Endothelial cell of umbilical vein (primary cell): Measurements from ENCODE around the gene NGEF. TPM values are rescaled to one million over a fixed set of nuclear protein-coding genes. Genes with fewer than 3 reads are reported as not detected.

Source experiments
- BruUV-seq: library from RNA; stranded (reverse); fragments of 400-500 nt; replicated peaks from 2 replicates; lab custom pipeline; 2021; lab: Mats Ljungman, UMichigan
- CTCF ChIA-PET: fragments of 300-600, 350-600 bp; sonication (Branson Sonifier 250); formaldehyde crosslinking; loops from one replicate; lab custom pipeline; 2021; ENCODE audit warnings: antibody characterized with exemption, inconsistent platforms; lab: Charles Lee
- POLR2A ChIA-PET: fragments of 300-600, 350-600 bp; sonication (Branson Sonifier 250); formaldehyde crosslinking; loops from one replicate; lab custom pipeline; 2021; ENCODE audit warnings: antibody characterized with exemption, inconsistent platforms; lab: Charles Lee
- DNase-seq: peaks from one replicate; pipeline ENCODE4 v3.0.0-alpha.2; 2011; ENCODE audit warnings: low read depth, low spot score
- FAIRE-seq: peaks from 2 replicates; lab custom pipeline; 2011; peaks lifted over from hg19 to GRCh38; lab: Jason Lieb, UNC
- H2AFZ ChIP-seq: 2 replicates; pipeline ENCODE4 v1.6.0; 2012; ENCODE audit warnings: low read depth, low read length, control low read depth, inconsistent platforms
- H3K27ac ChIP-seq: 2 replicates; pipeline ENCODE4 v1.5.1; 2011; ENCODE audit warnings: low read depth, mild to moderate bottlenecking, control low read depth, low read length, moderate library complexity; ENCODE audit not compliant: insufficient read depth
- H3K27me3 ChIP-seq, 2 experiments: 2 replicates each; pipeline versions ENCODE4 v1.6.0 to v1.6.1; 2011; ENCODE audit warnings: low read length in 2 of 2, mixed read lengths in 1 of 2; ENCODE audit not compliant: control insufficient read depth in 2 of 2, insufficient read depth in 2 of 2
- H3K36me3 ChIP-seq, 2 experiments: 2 replicates in 1 of 2; 3 replicates in 1 of 2; pipeline ENCODE4 v1.5.1; 2011; ENCODE audit warnings: low read length in 2 of 2, mild to moderate bottlenecking in 1 of 2, moderate library complexity in 1 of 2; ENCODE audit not compliant: control insufficient read depth in 2 of 2, insufficient read depth in 2 of 2; ENCODE audit errors: extremely low read depth in 1 of 2
- H3K4me1 ChIP-seq: 3 replicates; pipeline ENCODE4 v1.5.1; 2011; ENCODE audit warnings: mild to moderate bottlenecking, low read length; ENCODE audit not compliant: control insufficient read depth, insufficient read depth; ENCODE audit errors: extremely low read depth
- H3K4me2 ChIP-seq: 2 replicates; pipeline ENCODE4 v1.6.1; 2011; ENCODE audit warnings: low read length, control low read depth, mixed read lengths; ENCODE audit not compliant: insufficient read depth
- H3K4me3 ChIP-seq, 3 experiments: fragments of 200-600 bp in 1 of 3; sonication (generic), shearing (Covaris generic) in 1 of 3; replicated peaks in 1 of 3; 2 replicates each; pipeline ENCODE4 v1.5.1; 2011 to 2016; ENCODE audit warnings: control low read depth in 3 of 3, low read length in 3 of 3, mild to moderate bottlenecking in 2 of 3, inconsistent platforms in 1 of 3, low read depth in 1 of 3, moderate library complexity in 1 of 3; ENCODE audit not compliant: insufficient read depth in 1 of 3
- H3K79me2 ChIP-seq: 2 replicates; pipeline ENCODE4 v1.6.0; 2012; ENCODE audit warnings: low read length, inconsistent platforms; ENCODE audit not compliant: control insufficient read depth, insufficient read depth
- H3K9ac ChIP-seq: replicated peaks from 2 replicates; pipeline ENCODE3; 2011; ENCODE audit warnings: low read length, control low read depth; ENCODE audit not compliant: insufficient read depth; ENCODE audit errors: extremely low read depth
- H3K9me1 ChIP-seq: replicated peaks from 3 replicates; pipeline ENCODE4 v1.6.0; 2011; ENCODE audit warnings: mild to moderate bottlenecking, low read length; ENCODE audit not compliant: control insufficient read depth, insufficient read depth; ENCODE audit errors: extremely low read depth
- H3K9me3 ChIP-seq: replicated peaks from 2 replicates; pipeline ENCODE4 v1.5.1; 2012; ENCODE audit warnings: low read length, inconsistent platforms; ENCODE audit not compliant: control insufficient read depth, insufficient read depth
- H4K20me1 ChIP-seq: replicated peaks from 2 replicates; pipeline ENCODE3; 2011; ENCODE audit warnings: mild to moderate bottlenecking, low read length; ENCODE audit not compliant: control insufficient read depth, insufficient read depth; ENCODE audit errors: extremely low read depth
- CTCF ChIP-seq, 2 donors: IDR thresholded peaks; 1 replicate in 1 of 2; 2 replicates in 1 of 2; pipeline ENCODE4 v1.5.1; 2011; ENCODE audit warnings: low read length in 2 of 2, mild to moderate bottlenecking in 2 of 2, moderate library complexity in 2 of 2, control low read depth in 1 of 2, inconsistent platforms in 1 of 2, low read depth in 1 of 2; ENCODE audit not compliant: insufficient read depth in 1 of 2; ENCODE audit errors: extremely low read depth in 1 of 2
- EZH2 ChIP-seq: IDR thresholded peaks from 2 replicates; pipeline ENCODE4 v1.6.1; 2012; ENCODE audit warnings: borderline replicate concordance, low read depth, mild to moderate bottlenecking, moderate library complexity, low read length, inconsistent platforms; ENCODE audit not compliant: severe bottlenecking
- GATA2 ChIP-seq: IDR thresholded peaks from 2 replicates; pipeline ENCODE4 v1.7.0; 2011; ENCODE audit warnings: low read depth, mild to moderate bottlenecking, moderate library complexity, mixed read lengths, low read length; ENCODE audit not compliant: insufficient read length, insufficient read depth
- JUN ChIP-seq: IDR thresholded peaks from 2 replicates; pipeline ENCODE4 v1.6.1; 2011; ENCODE audit warnings: borderline replicate concordance, low read depth; ENCODE audit not compliant: insufficient read length, insufficient read depth
- MYC ChIP-seq: IDR thresholded peaks from one replicate; pipeline ENCODE4 v1.6.1; 2011; ENCODE audit warnings: mild to moderate bottlenecking, low read depth, low read length
- POLR2A ChIP-seq: IDR thresholded peaks from 2 replicates; pipeline ENCODE4 v1.6.1; 2012; ENCODE audit warnings: low read depth, mild to moderate bottlenecking, control low read depth, low read length
- POLR2AphosphoS5 ChIP-seq: IDR thresholded peaks from 2 replicates; pipeline ENCODE4 v1.6.1; 2012; ENCODE audit warnings: low read depth, mild to moderate bottlenecking, control low read depth, low read length, moderate library complexity; ENCODE audit not compliant: insufficient read depth
- dilution Hi-C: fragments of 300-500 bp; cut with MboI; formaldehyde crosslinking; loops from one replicate; pipeline ENCODE4 v1.15.0; 2019; ENCODE audit warnings: low sequenced_read_pairs; ENCODE audit not compliant: extremely low pct_ligation_motif_present
- intact Hi-C: fragments of 100-400 bp; cut with micrococcal nuclease; formaldehyde crosslinking; loops from one replicate; pipeline ENCODE4 v1.10.0; 2022
- polyA plus RNA-seq, 4 experiments: library from polyadenylated mRNA; depleted of rRNA in 3 of 4; stranded (reverse) in 3 of 4; unstranded in 1 of 4; fragments of >200 nt; gene quantifications; 2 replicates each; pipeline versions ENCODE4 v1.2.1 to v1.2.3, GENCODE V29; 2011 to 2012; ENCODE audit warnings: missing spikeins in 1 of 4
- total RNA-seq: library from RNA; stranded (reverse); gene quantifications from 2 replicates; pipeline ENCODE4 v1.2.3, GENCODE V29; 2021

The NGEF gene
- total and polyA plus RNA-seq, 2 donors (not counting 3 experiments of a cell fraction or from before 2014, with no cell fraction given), result 0.22 to 0.41 TPM

DNA sequence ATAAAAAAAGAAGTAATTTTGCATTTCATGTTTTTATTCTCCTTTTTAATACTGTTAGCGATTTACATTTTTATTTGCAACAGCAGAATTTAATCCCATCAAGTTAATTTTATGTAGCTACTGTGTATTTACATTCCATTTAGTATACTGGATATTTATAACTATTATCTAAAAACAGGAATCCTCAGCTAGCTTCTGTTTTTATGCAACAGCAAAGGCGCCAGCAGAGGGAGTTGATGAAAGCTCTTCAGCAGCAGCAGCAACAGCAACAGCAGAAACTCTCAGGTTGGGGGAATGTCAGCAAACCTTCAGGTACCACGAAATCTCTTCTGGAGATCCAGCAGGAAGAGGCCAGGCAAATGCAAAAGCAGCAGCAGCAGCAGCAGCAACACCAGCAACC, 169.2 kb downstream of the NGEF start:
- BruUV-seq, result no TSS peak
- H3K9me1 ChIP-seq, result no peaks in the 10 kb centered on the region
- H3K27ac ChIP-seq, result no peak overlapping the region
- H3K4me3 ChIP-seq, result no peak overlapping the region
- peaks cover 17% of the 10 kb centered on the region for H3K4me1 ChIP-seq
- no peak overlapping the region for H3K4me2 ChIP-seq
- no peaks in the 10 kb centered on the region for H4K20me1 ChIP-seq
- no peak overlapping the region for H2AFZ ChIP-seq
- H3K79me2 ChIP-seq, result peaks cover 8% of the 10 kb centered on the region
- intact Hi-C loops, result no loop called here
- H3K36me3 ChIP-seq, result peaks cover 16 to 21% of the 10 kb centered on the region in 2 experiments
- FAIRE-seq (no peak), DNase-seq (no peak)
- no peak for TF ChIP-seq MYC
- TF ChIP-seq POLR2A, result no peak
- TF ChIP-seq JUN, result no peak
- CTCF ChIA-PET, result interaction anchor here (1.2 to 2.0 kb wide), 3 partner anchors 11 to 185 kb away, joined by 4 to 6 read pairs (median 4); no protein-coding TSS in a partner anchor
- no peaks in the 10 kb centered on the region for H3K9me3 ChIP-seq
- H3K27me3 ChIP-seq, result no peaks in the 10 kb centered on the region
- POLR2A ChIA-PET, result no interaction called here
- dilution Hi-C loops, result no loop called here
- H3K9ac ChIP-seq, result no peak overlapping the region

- H3K4me3 ChIP-seq, result no peak overlapping the region
- peaks cover 8% of the 10 kb centered on the region for H3K79me2 ChIP-seq
- no peak overlapping the region for H3K27ac ChIP-seq
- H3K9me1 ChIP-seq, result no peaks in the 10 kb centered on the region
- no peak overlapping the region for H3K4me2 ChIP-seq
- intact Hi-C loops (no loop called here), dilution Hi-C loops (no loop called here)
- H3K9ac ChIP-seq, result no peak overlapping the region
- TF ChIP-seq POLR2AphosphoS5, result no peak
- TF ChIP-seq POLR2A, result no peak
- no peak for TF ChIP-seq CTCF (IDR thresholded peaks at IDR 0.05; ENCODE audit: extremely low read depth in 1 of 2, insufficient read depth in 1 of 2, low read depth in 1 of 2, low read length in 2 of 2)
- no peak for TF ChIP-seq JUN
- TF ChIP-seq MYC, result no peak
- no peak for TF ChIP-seq EZH2
- no peak for TF ChIP-seq GATA2
- ChIA-PET POLR2A (no interaction called here), CTCF (interaction anchor here (0.8 to 2.1 kb wide), 4 partner anchors 34 to 409 kb away, joined by 3 to 7 read pairs (median 4); partner anchors contain the start of gene ATG16L1)
- H3K9me3 ChIP-seq, result no peaks in the 10 kb centered on the region
- H4K20me1 ChIP-seq, result no peaks in the 10 kb centered on the region
- H3K36me3 ChIP-seq, result peaks cover 16 to 21% of the 10 kb centered on the region in 2 experiments
- no TSS peak for BruUV-seq
- DNase-seq, result no peak
- no peaks in the 10 kb centered on the region for H3K27me3 ChIP-seq
- peaks cover 29% of the 10 kb centered on the region for H3K4me1 ChIP-seq
- no peak overlapping the region for H2AFZ ChIP-seq
- no peak for FAIRE-seq
Measured at GRCh38 chr2:232842689-232843088, 170.4 kb downstream of the NGEF start.
